Common myeloid progenitor, CD34-positive (primary cell): Measurements from ENCODE around the gene GAK.

Experiments used
- CTCF ChIA-PET: fragments of 350-600 bp; sonication (Branson Sonifier 250); formaldehyde crosslinking; loops from one replicate; lab custom pipeline; 2021; ENCODE audit warnings: antibody characterized with exemption; lab: Charles Lee
- POLR2A ChIA-PET: fragments of 350-600 bp; sonication (Branson Sonifier 250); formaldehyde crosslinking; loops from one replicate; lab custom pipeline; 2021; ENCODE audit warnings: antibody characterized with exemption; lab: Charles Lee
- DNase-seq, 3 donors: peaks; one replicate each; pipeline versions ENCODE4 v3.0.0 to v3.0.0-alpha.2; 2013
- H3K27ac ChIP-seq, 2 experiments: 1 replicate in 1 of 2; 2 replicates in 1 of 2; pipeline ENCODE4 v1.7.0; 2013; ENCODE audit warnings: inconsistent platforms in 2 of 2, low read length in 2 of 2, mild to moderate bottlenecking in 2 of 2, low read depth in 1 of 2, moderate library complexity in 1 of 2; ENCODE audit not compliant: severe bottlenecking in 2 of 2, insufficient read depth in 1 of 2, poor library complexity in 1 of 2
- H3K27me3 ChIP-seq, 5 experiments: replicated peaks in 2 of 5; 1 replicate in 3 of 5; 2 replicates in 2 of 5; pipeline versions ENCODE4 v1.6.1 to v1.7.0; 2013; ENCODE audit warnings: low read length in 4 of 5, mild to moderate bottlenecking in 2 of 5, moderate library complexity in 2 of 5, inconsistent platforms in 1 of 5; ENCODE audit not compliant: insufficient read depth in 5 of 5, control insufficient read depth in 4 of 5
- H3K36me3 ChIP-seq, 4 experiments: 1 replicate in 2 of 4; 2 replicates in 2 of 4; pipeline versions ENCODE4 v1.6.1 to v1.7.0; 2013; ENCODE audit warnings: low read length in 3 of 4, control low read depth in 1 of 4, mild to moderate bottlenecking in 1 of 4; ENCODE audit not compliant: control insufficient read depth in 4 of 4, insufficient read depth in 4 of 4
- H3K4me1 ChIP-seq, 4 experiments: 1 replicate in 3 of 4; 2 replicates in 1 of 4; pipeline versions ENCODE4 v1.6.1 to v1.7.1; 2013; ENCODE audit warnings: low read length in 3 of 4, mild to moderate bottlenecking in 3 of 4, control low read depth in 1 of 4, inconsistent platforms in 1 of 4, moderate library complexity in 1 of 4; ENCODE audit not compliant: control insufficient read depth in 4 of 4, insufficient read depth in 4 of 4; ENCODE audit errors: control extremely low read depth in 1 of 4
- H3K4me3 ChIP-seq, 7 experiments: 1 replicate in 4 of 7; 2 replicates in 3 of 7; pipeline versions ENCODE4 v1.5.1 to v1.7.0; 2013; ENCODE audit warnings: mild to moderate bottlenecking in 7 of 7, low read length in 6 of 7, moderate library complexity in 6 of 7, inconsistent platforms in 2 of 7, low read depth in 2 of 7, control low read depth in 1 of 7; ENCODE audit not compliant: insufficient read depth in 4 of 7, control insufficient read depth in 1 of 7; ENCODE audit errors: extremely low read depth in 1 of 7
- H3K9me3 ChIP-seq, 5 experiments: 1 replicate in 4 of 5; 2 replicates in 1 of 5; pipeline versions ENCODE4 v1.6.1 to v1.7.1; 2013; ENCODE audit warnings: low read length in 4 of 5, mild to moderate bottlenecking in 2 of 5, inconsistent platforms in 1 of 5, low read depth in 1 of 5, moderate library complexity in 1 of 5; ENCODE audit not compliant: control insufficient read depth in 4 of 5, insufficient read depth in 2 of 5; ENCODE audit errors: control extremely low read depth in 1 of 5
- WGBS: methylation state at CpG from one replicate; pipeline ENCODE4 v1.1.5; 2013; ENCODE audit not compliant: insufficient coverage; 5-methylcytosine and 5-hydroxymethylcytosine counted together

GAK gene

DNA sequence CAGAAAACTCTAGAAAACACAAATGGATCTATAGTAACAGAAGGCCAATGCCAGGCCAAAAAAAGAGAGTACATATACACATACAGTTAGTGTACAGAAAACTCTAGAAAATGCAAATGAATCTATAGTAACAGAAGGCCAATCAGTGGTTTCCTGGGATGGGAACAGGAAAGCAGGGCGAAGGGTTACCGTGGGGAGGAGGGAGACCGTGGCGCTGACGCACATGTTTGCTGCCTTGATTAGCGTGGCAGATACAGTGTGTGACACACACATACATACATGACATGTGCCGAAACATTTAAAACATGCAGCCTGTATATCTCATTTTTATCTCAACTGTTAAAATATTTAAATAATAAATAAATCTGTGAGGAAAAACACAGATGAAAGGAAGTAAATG lies 14.7 kb downstream of the GAK start:
- Histone ChIP-seq H3K27me3 (no peaks in the 10 kb centered on the region), H3K4me3 (no peak overlapping the region), H3K27ac (no peak overlapping the region), H3K36me3 (peaks cover 0 to 9% (median 6%) of the 10 kb centered on the region in 4 experiments), H3K4me1 (peaks cover 19 to 33% (median 26%) of the 10 kb centered on the region in 4 experiments), H3K9me3 (peaks cover 0 to 3% (median 0%) of the 10 kb centered on the region in 5 experiments)
- ChIA-PET POLR2A (no interaction called here), CTCF (interaction anchor here (1.2 kb wide), 1 partner anchor 16 kb away, joined by 3 read pairs; no protein-coding TSS in a partner anchor)
- WGBS, result no CpG with 5 or more reads among the region's 7 CpGs
- DNase-seq, result no peak

DNA sequence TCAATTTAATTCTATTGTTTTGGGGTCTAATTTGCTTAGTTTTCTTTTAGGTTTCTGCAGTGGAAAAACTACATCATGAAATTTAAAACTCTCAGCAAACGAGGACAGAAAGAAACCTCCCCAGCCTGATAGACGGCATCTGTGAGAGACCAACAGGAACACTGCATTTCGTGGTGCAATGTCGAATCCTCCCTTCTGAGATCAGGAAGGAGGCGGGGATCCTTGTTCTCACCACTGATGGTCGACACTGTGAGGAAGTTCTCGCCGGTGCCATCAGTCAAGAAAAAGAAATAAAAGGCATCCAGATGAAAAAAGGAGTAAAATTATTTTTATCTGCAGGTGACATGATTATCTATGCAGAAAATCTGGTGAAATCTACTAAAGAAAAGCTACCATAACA lies 16.5 kb downstream of the GAK start:
- Histone ChIP-seq H3K4me1 (peaks cover 12 to 25% (median 17%) of the 10 kb centered on the region in 4 experiments), H3K4me3 (peak overlapping the region in 6 of 7 experiments; percentile 12 to 76 (median 56)), H3K27ac (peak overlapping the region in 1 of 2 experiments; percentile 54), H3K9me3 (peaks cover 0 to 3% (median 0%) of the 10 kb centered on the region in 5 experiments), H3K36me3 (peaks cover 7 to 28% (median 21%) of the 10 kb centered on the region in 4 experiments), H3K27me3 (no peaks in the 10 kb centered on the region)
- peak in 2 of 3 donors; percentile 67 to 69 for DNase-seq
- ChIA-PET POLR2A (no interaction called here), CTCF (no interaction called here)
- 0% methylated on average over 3 of the region's 8 CpGs for WGBS

DNA sequence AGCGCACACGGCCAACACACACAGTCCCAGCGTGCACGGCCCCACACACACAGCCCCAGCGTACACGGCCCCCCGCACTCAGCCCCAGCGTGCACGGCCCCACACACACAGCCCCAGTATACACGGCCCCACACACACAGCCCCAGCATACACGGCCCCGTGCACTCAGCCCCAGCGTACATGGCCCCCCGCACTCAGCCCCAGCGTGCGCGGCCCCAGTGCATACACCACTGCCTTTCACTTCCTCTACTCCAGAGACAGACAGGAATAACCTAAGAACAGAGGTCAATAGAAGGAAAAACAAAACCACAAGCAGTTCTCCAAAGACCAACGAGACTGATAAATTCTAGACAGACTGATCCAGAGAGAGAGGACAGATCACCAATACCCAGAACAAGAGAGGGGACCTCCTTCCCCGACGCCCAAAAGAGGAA lies 17.1 kb downstream of the GAK start:
- Histone ChIP-seq H3K27ac (peak overlapping the region in 1 of 2 experiments; percentile 54), H3K36me3 (peaks cover 7 to 33% (median 23%) of the 10 kb centered on the region in 4 experiments), H3K4me1 (peaks cover 12 to 25% (median 17%) of the 10 kb centered on the region in 4 experiments), H3K27me3 (no peaks in the 10 kb centered on the region), H3K9me3 (peaks cover 0 to 3% (median 0%) of the 10 kb centered on the region in 5 experiments), H3K4me3 (peak overlapping the region in 6 of 7 experiments; percentile 12 to 76 (median 56))
- DNase-seq, result peak in 1 of 3 donors; percentile 41
- CTCF ChIA-PET, result no interaction called here
- POLR2A ChIA-PET, result no interaction called here
- WGBS, result 7% methylated on average over 11 of the region's 20 CpGs

DNA sequence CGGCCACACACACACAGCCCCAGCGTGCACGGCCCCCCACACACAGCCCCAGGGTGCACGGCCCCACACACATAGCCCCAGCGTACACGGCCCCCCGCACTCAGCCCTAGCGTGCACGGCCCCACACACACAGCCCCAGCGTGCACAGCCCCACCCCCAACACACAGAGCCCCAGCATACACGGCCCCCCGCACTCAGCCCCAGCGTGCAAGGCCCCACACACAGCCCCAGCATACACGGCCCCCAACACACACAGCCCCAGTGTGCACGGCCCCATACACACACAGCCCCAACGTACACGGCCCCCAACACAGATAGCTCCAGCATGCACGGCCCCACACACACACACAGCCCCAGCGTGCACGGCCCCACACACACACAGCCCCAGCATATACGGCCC lies 17.6 kb downstream of the GAK start:
- ChIA-PET CTCF (no interaction called here), POLR2A (no interaction called here)
- no peak for DNase-seq
- no peak overlapping the region for H3K27ac ChIP-seq
- 92% methylated on average over 6 of the region's 21 CpGs for WGBS
- H3K9me3 ChIP-seq, result peaks cover 0 to 3% (median 0%) of the 10 kb centered on the region in 5 experiments
- no peaks in the 10 kb centered on the region for H3K27me3 ChIP-seq
- peak overlapping the region in 3 of 7 experiments; percentile 47 to 72 (median 56) for H3K4me3 ChIP-seq
- H3K4me1 ChIP-seq, result peaks cover 12 to 25% (median 17%) of the 10 kb centered on the region in 4 experiments
- peaks cover 7 to 38% (median 25%) of the 10 kb centered on the region in 4 experiments for H3K36me3 ChIP-seq

DNA sequence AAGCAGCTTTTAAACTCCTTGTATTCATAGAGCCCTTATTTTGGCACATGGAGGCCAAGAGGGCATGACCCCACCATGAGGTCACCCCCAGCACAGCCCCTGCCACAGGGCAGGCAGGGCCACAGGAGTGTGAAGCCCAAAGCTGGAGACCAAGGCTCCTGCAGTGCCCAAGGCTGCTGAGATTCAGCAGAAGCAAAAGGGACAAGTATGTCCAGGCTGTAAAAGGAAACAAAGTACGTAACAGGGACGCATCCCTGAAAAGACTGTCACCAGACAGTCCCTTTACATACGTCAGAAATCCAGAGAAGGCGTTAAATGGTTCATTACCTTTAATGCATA lies 18.9 kb downstream of the GAK start:
- POLR2A ChIA-PET, result no interaction called here
- Histone ChIP-seq H3K36me3 (peaks cover 7 to 47% (median 29%) of the 10 kb centered on the region in 4 experiments), H3K4me1 (peaks cover 12 to 25% (median 17%) of the 10 kb centered on the region in 4 experiments), H3K9me3 (peaks cover 0 to 2% (median 0%) of the 10 kb centered on the region in 5 experiments), H3K27ac (no peak overlapping the region), H3K27me3 (no peaks in the 10 kb centered on the region), H3K4me3 (no peak overlapping the region)
- DNase-seq, result no peak
- WGBS, result 95% methylated on average over 4 of the region's 4 CpGs
- CTCF ChIA-PET, result no interaction called here

DNA sequence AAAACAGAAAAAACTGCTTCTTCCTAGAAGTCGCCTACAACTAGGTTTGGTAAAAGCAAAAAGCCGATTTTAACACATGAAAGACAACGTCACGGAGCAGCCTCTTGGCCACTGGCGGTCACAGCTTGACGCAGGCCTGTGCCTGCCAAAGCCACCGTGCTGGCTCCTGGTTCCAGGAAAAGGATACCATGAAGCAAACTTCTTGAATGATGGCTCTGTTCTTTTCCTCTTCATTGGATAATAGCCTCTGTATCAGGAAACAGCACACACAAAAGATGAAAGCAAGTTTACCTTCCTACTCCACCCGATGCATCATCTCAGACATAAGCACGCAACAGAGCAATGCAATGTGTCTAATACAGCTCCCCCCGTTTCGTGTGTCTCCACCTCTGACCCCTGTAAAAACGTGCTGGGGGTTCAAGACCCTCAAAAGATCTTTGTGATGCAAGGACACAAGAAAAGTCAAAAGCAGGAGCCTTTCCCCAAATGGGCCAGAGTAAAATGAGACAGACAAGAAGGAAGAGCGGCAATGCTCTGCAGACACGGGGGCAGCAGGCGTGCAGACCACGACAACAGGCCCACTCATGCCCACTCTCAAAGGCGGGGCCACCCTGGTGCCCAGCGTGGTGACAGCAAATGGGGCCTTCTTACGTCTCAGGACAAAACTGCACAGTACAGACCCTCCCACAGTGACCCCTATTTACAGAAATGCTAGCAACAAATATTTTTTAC lies 19.4 kb downstream of the GAK start:
- Histone ChIP-seq H3K4me1 (peaks cover 12 to 25% (median 17%) of the 10 kb centered on the region in 4 experiments), H3K27me3 (no peaks in the 10 kb centered on the region), H3K4me3 (no peak overlapping the region), H3K36me3 (peaks cover 7 to 53% (median 30%) of the 10 kb centered on the region in 4 experiments), H3K9me3 (no peaks in the 10 kb centered on the region), H3K27ac (no peak overlapping the region)
- POLR2A ChIA-PET, result no interaction called here
- DNase-seq, result no peak
- CTCF ChIA-PET, result interaction anchor here (1.6 kb wide), 1 partner anchor 75 kb away, joined by 4 read pairs; the partner anchor contains the start of gene IDUA
- 94% methylated on average over 19 of the region's 19 CpGs for WGBS
